GM12892 (cell line): ENCODE results near the gene GSTA2.

ENCODE experiments used
- POLR2A ChIP-seq: IDR thresholded peaks from 2 replicates; pipeline ENCODE4 v1.6.1; 2011; ENCODE audit warnings: low read depth, low read length, control low read depth
- POLR2AphosphoS5 ChIP-seq: IDR thresholded peaks from 2 replicates; pipeline ENCODE4 v1.6.1; 2011; ENCODE audit warnings: low read depth, low read length, control low read depth

- no peak for TF ChIP-seq POLR2A
- TF ChIP-seq POLR2AphosphoS5 = no peak
Measured at GRCh38 chr6:52746213-52746612, 17.1 kb downstream of the GSTA2 start.
